GM19438 (cell line): ENCODE results near the gene HMGN4.

Experiments
- ATAC-seq: cut with Tn5 transposase; IDR thresholded peaks from one replicate; pipeline ENCODE4 v1.9.1; 2021; ENCODE audit warnings: low read depth; ENCODE audit not compliant: unreplicated experiment

HMGN4 gene

DNA sequence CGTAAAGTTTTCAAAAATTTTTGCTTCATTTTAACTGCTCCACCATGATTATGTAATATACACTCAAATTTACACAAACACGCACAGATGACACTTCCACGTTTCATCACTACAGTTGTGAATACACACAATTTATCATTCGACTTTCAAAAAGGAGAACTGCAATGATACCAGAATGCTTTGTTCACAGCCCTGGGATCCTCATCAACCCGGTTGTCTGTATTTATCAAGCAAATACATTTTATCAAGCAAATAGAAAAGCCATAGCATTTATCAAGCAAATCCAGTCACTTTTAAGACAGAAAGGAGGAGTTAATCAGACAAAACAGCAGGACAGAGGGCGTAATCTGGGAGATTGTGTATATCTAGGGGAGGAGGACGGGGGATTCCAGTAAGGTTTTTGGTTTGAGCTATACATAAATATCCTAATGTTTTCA lies 38.3 kb downstream of the HMGN4 start:
- ATAC-seq: no peak

- no peak for ATAC-seq
Measured at GRCh38 chr6:26576929-26577719, 39.0 kb downstream of the HMGN4 start.

DNA sequence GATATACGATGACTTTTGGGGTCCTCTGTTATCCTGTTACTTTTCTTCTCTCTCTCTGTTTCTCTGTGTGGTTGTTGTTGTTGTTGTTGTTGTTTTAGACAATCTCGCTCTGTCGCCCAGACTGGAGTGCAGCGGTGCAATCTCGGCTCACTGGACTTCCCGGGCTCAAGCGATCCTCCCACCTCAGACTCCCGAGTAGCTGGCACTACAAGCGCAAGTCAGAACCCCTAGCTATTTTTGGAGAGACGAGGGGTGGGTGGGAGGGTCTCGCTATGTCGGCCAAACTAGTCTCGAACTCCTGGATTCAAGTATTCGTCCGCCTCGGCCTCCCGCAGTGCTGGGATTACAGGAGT lies 39.5 kb downstream of the HMGN4 start:
- ATAC-seq: no peak

DNA sequence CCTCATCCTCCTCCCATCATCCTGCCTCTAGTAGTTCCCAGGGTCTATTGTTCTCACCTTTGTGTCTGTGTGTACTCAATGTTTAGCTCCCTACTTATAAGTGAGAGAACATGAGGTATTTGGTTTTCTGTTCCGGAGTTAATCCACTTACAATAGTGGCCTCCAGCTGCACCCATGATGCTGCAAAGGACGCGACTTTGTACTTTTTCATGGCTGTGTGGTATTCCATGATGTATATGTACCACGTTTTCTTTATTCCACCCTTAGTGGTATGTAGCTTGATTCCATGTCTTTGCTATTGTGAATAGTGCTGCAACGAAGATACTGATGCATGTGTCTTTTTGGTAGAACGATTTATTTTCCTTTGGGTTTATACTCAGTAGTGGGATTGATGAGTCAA lies 40.1 kb downstream of the HMGN4 start:
- ATAC-seq: no peak

- no peak for ATAC-seq
Measured at GRCh38 chr6:26578741-26579140, 40.6 kb downstream of the HMGN4 start.

DNA sequence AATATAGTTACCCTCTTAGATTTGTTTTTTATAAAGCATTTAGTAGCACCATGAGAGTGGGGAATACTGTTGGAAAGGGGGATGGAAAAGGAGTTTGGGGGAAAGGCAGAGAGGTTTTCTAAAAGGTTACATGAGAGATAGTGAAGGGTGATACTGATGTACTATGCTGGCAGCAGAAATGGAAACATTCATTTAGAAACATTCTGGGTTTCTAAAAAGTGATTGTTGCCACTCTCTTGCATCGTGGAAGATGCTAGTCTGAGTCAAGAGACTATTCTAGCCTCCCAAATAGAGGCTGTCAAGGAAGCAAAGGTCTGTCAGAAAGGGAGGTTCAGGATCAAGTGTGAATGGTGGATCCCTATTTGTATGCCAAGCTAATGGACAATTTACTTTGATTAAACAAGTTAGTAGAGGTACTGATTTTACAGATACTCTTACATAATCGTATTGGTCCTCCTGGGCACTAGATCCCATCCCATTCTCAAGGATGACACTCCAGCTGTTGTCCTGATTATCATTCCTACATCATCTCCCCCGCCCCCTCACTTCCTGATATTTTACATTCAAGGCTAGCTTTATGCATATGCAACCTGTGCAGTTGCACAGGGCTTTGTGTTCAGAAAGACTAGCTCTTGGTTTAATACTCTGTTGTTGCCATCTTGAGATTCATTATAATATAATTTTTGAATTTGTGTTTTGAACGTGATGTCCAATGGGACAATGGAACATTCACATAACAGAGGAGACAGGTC lies 43.2 kb downstream of the HMGN4 start:
- no peak for ATAC-seq

DNA sequence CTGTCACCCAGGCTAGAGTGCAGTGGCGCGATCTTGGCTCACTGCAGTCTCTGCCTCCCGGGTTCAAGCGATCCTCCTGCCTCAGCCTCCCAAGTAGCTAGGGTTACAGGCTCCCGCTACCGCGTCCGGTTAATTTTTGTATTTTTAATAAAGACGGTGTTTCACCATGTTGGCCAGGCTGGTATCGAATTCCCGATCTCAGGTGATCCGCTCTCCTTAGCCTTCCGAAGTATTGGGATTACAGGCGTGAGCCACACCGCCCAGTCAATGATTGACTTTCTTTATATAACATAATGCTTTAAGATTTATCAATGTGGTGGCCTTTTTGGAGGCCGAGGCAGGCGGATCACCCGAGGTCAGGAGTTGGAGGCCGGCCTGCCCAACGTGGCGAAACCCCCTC lies 50.8 kb downstream of the HMGN4 start:
- ATAC-seq: no peak

- ATAC-seq: no peak
Measured at GRCh38 chr6:26592649-26593048, 54.5 kb downstream of the HMGN4 start.

DNA sequence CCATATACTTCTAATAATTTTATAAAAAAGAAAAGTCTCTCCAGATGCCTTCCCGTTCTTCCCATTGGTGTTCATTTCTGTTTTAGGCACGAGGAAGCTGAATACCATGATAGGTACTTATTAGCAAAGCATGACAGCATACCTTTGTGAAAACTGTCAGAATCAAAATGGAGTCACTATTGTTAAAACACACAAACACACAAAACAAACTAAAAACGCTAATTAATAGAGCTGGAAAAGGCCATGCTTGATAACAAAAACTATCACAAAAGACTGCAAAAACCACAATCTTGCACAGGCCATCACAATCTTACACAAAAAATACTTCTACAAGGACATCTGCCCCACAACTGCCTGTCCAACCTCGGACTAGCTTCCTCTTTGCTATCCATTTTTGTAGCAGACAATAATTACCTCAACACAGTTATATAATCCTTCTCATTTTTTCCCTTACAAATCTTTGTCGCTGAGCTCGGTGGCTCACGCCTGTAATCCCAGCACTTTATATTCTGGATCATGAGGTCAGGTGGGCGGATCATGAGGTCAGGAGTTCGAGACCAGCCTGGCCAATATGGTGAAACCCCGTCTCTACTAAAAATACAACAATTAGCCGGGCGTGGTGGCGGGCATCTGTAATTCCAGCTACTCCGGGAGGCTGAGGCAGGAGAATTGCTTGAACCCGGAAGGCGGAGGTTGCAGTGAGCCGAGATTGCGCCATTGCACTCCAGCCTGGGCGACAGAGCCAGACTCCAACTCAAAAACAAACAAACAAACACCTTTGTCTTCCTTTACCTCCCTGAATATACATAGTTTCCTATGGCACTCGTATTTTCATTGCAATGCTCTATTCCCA lies 55.3 kb downstream of the HMGN4 start:
- no peak for ATAC-seq

- no peak for ATAC-seq
Measured at GRCh38 chr6:26594131-26594498, 55.9 kb downstream of the HMGN4 start.

DNA sequence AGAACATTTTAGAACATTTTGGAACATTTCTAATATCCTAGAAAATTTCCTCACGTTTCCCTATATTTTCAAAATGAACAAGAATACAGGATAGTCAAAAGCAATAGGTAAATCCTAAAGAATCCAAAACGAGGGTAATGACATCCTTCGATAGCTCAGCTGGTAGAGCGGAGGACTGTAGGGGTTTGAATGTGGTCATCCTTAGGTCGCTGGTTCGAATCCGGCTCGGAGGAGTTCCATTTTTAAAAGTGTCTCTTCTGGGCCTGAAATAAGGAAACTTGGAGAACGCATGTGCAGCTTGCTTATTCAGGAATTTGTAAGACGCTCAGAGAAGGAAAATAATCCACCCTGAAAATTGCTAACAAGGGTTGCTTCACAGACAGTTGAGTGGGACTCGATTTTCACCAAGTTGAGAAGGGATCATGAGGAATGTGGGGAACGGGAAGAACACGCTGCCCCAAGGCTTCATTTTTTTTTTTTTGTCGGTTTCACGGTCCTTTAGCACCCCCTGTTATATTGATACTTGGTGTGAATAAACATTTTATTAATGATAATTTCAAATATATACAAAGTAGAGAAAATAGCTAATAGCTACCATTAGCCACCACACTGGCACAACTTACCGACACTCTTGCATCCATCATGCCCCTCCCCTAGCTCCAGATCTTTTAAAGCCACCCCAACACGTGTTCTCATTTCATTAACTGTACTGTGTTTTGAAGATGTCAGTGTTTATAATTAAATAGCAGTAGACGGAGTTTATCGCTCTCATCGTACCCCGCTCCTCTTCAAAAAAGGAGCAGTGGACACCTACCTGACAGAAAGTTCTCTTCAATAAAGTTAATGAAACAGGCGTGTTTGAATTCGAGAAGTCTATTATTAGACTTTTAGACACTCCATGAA lies 56.8 kb downstream of the HMGN4 start:
- no peak for ATAC-seq

DNA sequence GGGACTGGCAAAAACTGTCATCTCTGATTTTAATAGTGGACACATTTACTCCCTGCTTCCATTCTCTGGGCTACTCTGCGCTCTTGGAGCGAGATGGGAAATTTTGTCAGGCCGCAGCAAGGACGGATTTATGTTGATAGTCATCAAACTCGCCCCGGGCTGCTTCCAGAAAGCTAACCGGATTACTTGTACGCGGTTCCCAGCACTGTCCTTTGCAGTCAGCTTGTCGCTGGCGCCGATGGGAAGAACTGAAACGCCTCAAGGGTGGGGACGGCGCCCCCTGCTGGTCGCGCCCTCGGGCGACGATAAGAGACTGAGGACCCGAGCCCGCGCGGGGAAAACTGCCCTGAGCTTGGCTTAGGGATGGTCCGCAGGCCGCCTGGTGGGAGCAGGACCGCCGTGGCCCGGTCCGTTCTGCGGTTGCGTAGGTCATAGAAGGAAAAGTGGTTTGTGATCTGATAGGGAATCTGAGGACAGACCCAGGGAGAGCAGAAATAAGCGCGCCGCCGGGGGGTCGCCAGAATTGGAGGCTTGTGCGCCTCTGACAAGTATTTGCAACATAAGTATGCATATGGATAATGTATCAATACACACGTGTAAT lies 57.6 kb downstream of the HMGN4 start:
- ATAC-seq: peak; percentile 64
